Neural cell (in vitro differentiated cells): Measurements from ENCODE around the gene ORM1. TPM values are rescaled to one million over a fixed set of nuclear protein-coding genes. Genes with fewer than 3 reads are reported as not detected.

Experiments used
- H2AFZ ChIP-seq: fragments of 200-600, 300-800 bp; sonication (generic), shearing (Covaris generic); 2 replicates; pipeline ENCODE4 v1.6.0; 2014; ENCODE audit warnings: low read depth, mild to moderate bottlenecking, antibody characterized with exemption, low read length, moderate library complexity
- H3F3A ChIP-seq: fragments of 200-600 bp; shearing (Covaris generic); 2 replicates; pipeline ENCODE4 v1.6.1; 2016; ENCODE audit warnings: mild to moderate bottlenecking, moderate library complexity, mixed read lengths, antibody characterized with exemption, low read length; ENCODE audit not compliant: insufficient read depth, poor library complexity, severe bottlenecking
- H3K27ac ChIP-seq: fragments of 200-600, 300-800 bp; sonication (generic), shearing (Covaris generic); 2 replicates; pipeline ENCODE4 v1.5.1; 2014; ENCODE audit warnings: mild to moderate bottlenecking, low read length, moderate library complexity
- H3K27me3 ChIP-seq: fragments of 300-800, 200-600 bp; sonication (generic), shearing (Covaris generic); 2 replicates; pipeline ENCODE4 v1.6.0; 2014; ENCODE audit warnings: mild to moderate bottlenecking, low read depth, low read length, moderate library complexity; ENCODE audit not compliant: insufficient read depth
- H3K36me3 ChIP-seq: fragments of 300-800, 200-600 bp; sonication (generic), shearing (Covaris generic); 2 replicates; pipeline ENCODE4 v1.5.1; 2014; ENCODE audit warnings: mild to moderate bottlenecking, antibody characterized with exemption, low read length, moderate library complexity; ENCODE audit not compliant: insufficient read depth
- H3K4me2 ChIP-seq: fragments of 300-800, 200-600 bp; sonication (generic), shearing (Covaris generic); 2 replicates; pipeline ENCODE4 v1.6.0; 2014; ENCODE audit warnings: mild to moderate bottlenecking, low read length
- H3K4me3 ChIP-seq: fragments of 300-800, 200-600 bp; sonication (generic), shearing (Covaris generic); 2 replicates; pipeline ENCODE4 v1.5.1; 2014; ENCODE audit warnings: mild to moderate bottlenecking, low read length, moderate library complexity
- H3K79me2 ChIP-seq: fragments of 200-600 bp; shearing (Covaris generic); replicated peaks from 2 replicates; pipeline ENCODE4 v1.6.0; 2014; ENCODE audit warnings: mild to moderate bottlenecking, low read length, moderate library complexity; ENCODE audit not compliant: insufficient read depth
- H3K9ac ChIP-seq: fragments of 300-800, 200-600 bp; sonication (generic), shearing (Covaris generic); 2 replicates; pipeline ENCODE4 v1.6.1; 2016; ENCODE audit warnings: mild to moderate bottlenecking, low read length, mixed read lengths
- H3K9me2 ChIP-seq: fragments of 200-600 bp; shearing (Covaris generic); 2 replicates; pipeline ENCODE4 v1.6.1; 2016; ENCODE audit warnings: mild to moderate bottlenecking, low read length, mixed read lengths; ENCODE audit not compliant: insufficient read depth
- H3K9me3 ChIP-seq: fragments of 200-600, 300-800 bp; sonication (generic), shearing (Covaris generic); 2 replicates; pipeline ENCODE4 v1.6.1; 2016; ENCODE audit warnings: mild to moderate bottlenecking, mixed run types, low read length, moderate library complexity, mixed read lengths
- H4K20me1 ChIP-seq: fragments of 200-600 bp; shearing (Covaris generic); 2 replicates; pipeline ENCODE4 v1.6.1; 2016; ENCODE audit warnings: mild to moderate bottlenecking, mixed run types; ENCODE audit not compliant: insufficient read depth
- CTCF ChIP-seq: fragments of 450-650 bp; IDR thresholded peaks from 2 replicates; pipeline ENCODE4 v1.5.1; 2014; ENCODE audit warnings: antibody characterized with exemption, mild to moderate bottlenecking, moderate library complexity; ENCODE audit not compliant: poor library complexity, severe bottlenecking
- EP300 ChIP-seq: fragments of 450-650 bp; conservative IDR thresholded peaks from 2 replicates; pipeline ENCODE4 v1.6.1; 2014; ENCODE audit warnings: antibody characterized with exemption, mild to moderate bottlenecking, moderate library complexity; ENCODE audit not compliant: poor library complexity, severe bottlenecking
- EZH2 ChIP-seq: fragments of 200-600, 300-800 bp; shearing (Covaris generic), sonication (generic); IDR thresholded peaks from 2 replicates; pipeline ENCODE4 v1.6.1; 2014; ENCODE audit warnings: antibody characterized with exemption, low read length, borderline replicate concordance, mild to moderate bottlenecking; ENCODE audit not compliant: insufficient read depth, poor library complexity, severe bottlenecking
- MXI1 ChIP-seq: fragments of 450-650 bp; conservative IDR thresholded peaks from 2 replicates; pipeline ENCODE4 v1.6.1; 2014; ENCODE audit warnings: antibody characterized with exemption, mild to moderate bottlenecking; ENCODE audit not compliant: poor library complexity, severe bottlenecking
- POLR2AphosphoS5 ChIP-seq: IDR thresholded peaks from 2 replicates; pipeline ENCODE4 v1.6.1; 2012
- RAD21 ChIP-seq: fragments of 450-650 bp; conservative IDR thresholded peaks from 2 replicates; pipeline ENCODE4 v1.6.1; 2014; ENCODE audit warnings: antibody characterized with exemption, mild to moderate bottlenecking, moderate library complexity
- REST ChIP-seq: IDR thresholded peaks from 2 replicates; pipeline ENCODE4 v1.6.1; 2012; ENCODE audit warnings: borderline replicate concordance
- SMC3 ChIP-seq: fragments of 450-650 bp; conservative IDR thresholded peaks from 2 replicates; pipeline ENCODE4 v1.6.1; 2014; ENCODE audit warnings: antibody characterized with exemption, mild to moderate bottlenecking, moderate library complexity; ENCODE audit not compliant: poor library complexity
- TAF1 ChIP-seq: IDR thresholded peaks from 2 replicates; pipeline ENCODE4 v1.6.1; 2012; ENCODE audit warnings: low read depth
- polyA plus RNA-seq: library from polyadenylated mRNA; depleted of rRNA; stranded (reverse); fragments of >200 nt; gene quantifications from 2 replicates; pipeline ENCODE4 v1.2.3, GENCODE V29; 2014

The ORM1 gene
- polyA plus RNA-seq, 1 donor from 2014 or later = not detected

GRCh38 chr9:114301798-114302565 lies 20.9 kb upstream of the ORM1 start:
- no peak for TF ChIP-seq EZH2
- TF ChIP-seq REST = no peak
- TF ChIP-seq EP300 = no peak
- no peak for TF ChIP-seq CTCF
- no peak for TF ChIP-seq POLR2AphosphoS5
- TF ChIP-seq SMC3 = no peak
- TF ChIP-seq MXI1 = no peak
- no peak for TF ChIP-seq TAF1
- no peak for TF ChIP-seq RAD21
- Histone ChIP-seq H3F3A (no peaks in the 10 kb centered on the region), H3K9me3 (no peaks in the 10 kb centered on the region), H2AFZ (no peak overlapping the region), H3K4me2 (no peak overlapping the region), H3K36me3 (no peaks in the 10 kb centered on the region), H3K79me2 (no peaks in the 10 kb centered on the region), H3K27me3 (no peaks in the 10 kb centered on the region), H3K27ac (no peak overlapping the region), H3K9me2 (no peaks in the 10 kb centered on the region), H3K4me3 (no peak overlapping the region), H3K9ac (no peak overlapping the region), H4K20me1 (no peaks in the 10 kb centered on the region)

DNA sequence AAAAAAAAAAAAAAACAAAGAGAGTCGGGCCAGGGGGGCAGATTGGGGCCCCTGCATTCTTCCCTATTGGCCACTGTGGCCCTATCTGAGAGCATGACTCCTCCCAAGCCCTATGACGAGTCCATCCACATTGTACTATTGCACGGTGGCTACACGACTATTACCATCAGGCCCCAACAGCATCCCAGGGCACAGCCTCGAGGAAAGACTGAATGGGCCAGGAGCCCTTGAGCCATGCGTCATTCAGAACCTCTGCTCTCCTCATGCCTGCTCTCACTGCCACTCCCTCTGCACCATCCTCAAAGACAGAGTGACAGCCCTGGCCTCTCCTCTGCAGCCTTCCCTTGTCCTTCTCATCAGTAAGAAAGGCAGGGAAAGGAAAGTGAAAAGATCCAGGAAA lies 20.2 kb upstream of the ORM1 start:
- H3K27me3 ChIP-seq = no peaks in the 10 kb centered on the region
- no peak overlapping the region for H3K27ac ChIP-seq
- TF ChIP-seq POLR2AphosphoS5 = no peak
- no peak for TF ChIP-seq RAD21
- TF ChIP-seq EP300 = no peak
- no peak for TF ChIP-seq TAF1
- no peak for TF ChIP-seq EZH2
- TF ChIP-seq REST = no peak
- TF ChIP-seq CTCF = no peak
- no peak for TF ChIP-seq SMC3
- TF ChIP-seq MXI1 = no peak
- no peaks in the 10 kb centered on the region for H3K36me3 ChIP-seq
- no peak overlapping the region for H3K4me2 ChIP-seq
- no peaks in the 10 kb centered on the region for H3K9me3 ChIP-seq
- H3K9ac ChIP-seq = no peak overlapping the region
- no peak overlapping the region for H3K4me3 ChIP-seq
- H3F3A ChIP-seq = no peaks in the 10 kb centered on the region
- no peaks in the 10 kb centered on the region for H3K9me2 ChIP-seq
- no peaks in the 10 kb centered on the region for H4K20me1 ChIP-seq
- no peak overlapping the region for H2AFZ ChIP-seq
- H3K79me2 ChIP-seq = no peaks in the 10 kb centered on the region
